Right renal cortex interstitium (tissue), 3 donors: Measurements from ENCODE around the gene GSTM3. TPM values are rescaled to one million over a fixed set of nuclear protein-coding genes. Genes with fewer than 3 reads are reported as not detected.
"Not testable (repeated sequence)": the region's sequence is repeated elsewhere in the genome, so short reads cannot be mapped to it uniquely, and the experiment has no call there.

Experiments
- DNase-seq, 3 donors: peaks; one replicate each; pipeline ENCODE4 v3.0.0-alpha.2; 2013; ENCODE audit warnings: low read depth in 3 of 3, low spot score in 2 of 3
- polyA plus RNA-seq, 3 donors: library from polyadenylated mRNA; unstranded; fragments of 120-200 nt; gene quantifications; one replicate each; pipeline ENCODE4 v1.2.1, GENCODE V29; 2013; ENCODE audit not compliant: insufficient read length in 3 of 3

The GSTM3 gene
- polyA plus RNA-seq, 3 donors, result 227 to 298 (median 295) TPM

GRCh38 chr1:109708949-109709348, 31.9 kb downstream of the GSTM3 start:
- not testable (repeated sequence) for DNase-seq

- DNase-seq, result no peak
Observed at GRCh38 chr1:109705411-109705810, 35.4 kb downstream of the GSTM3 start.

GRCh38 chr1:109704173-109704572, 36.7 kb downstream of the GSTM3 start:
- DNase-seq, result no peak

GRCh38 chr1:109702940-109703339, 37.9 kb downstream of the GSTM3 start:
- DNase-seq, result not testable (repeated sequence)

- DNase-seq, result not testable (repeated sequence)
Observed at GRCh38 chr1:109697861-109698260, 43.0 kb downstream of the GSTM3 start.

- no peak for DNase-seq
Observed at GRCh38 chr1:109697066-109697465, 43.8 kb downstream of the GSTM3 start.

- not testable (repeated sequence) for DNase-seq
Observed at GRCh38 chr1:109695138-109695537, 45.7 kb downstream of the GSTM3 start.

GRCh38 chr1:109694400-109694799, 46.4 kb downstream of the GSTM3 start:
- DNase-seq, result not testable (repeated sequence)

GRCh38 chr1:109691759-109692158, 49.1 kb downstream of the GSTM3 start:
- DNase-seq, result no peak

GRCh38 chr1:109689844-109690405, 50.9 kb downstream of the GSTM3 start:
- no peak for DNase-seq

GRCh38 chr1:109687641-109688499, 53.0 kb downstream of the GSTM3 start, which contains the start of gene GSTM1:
Gene GSTM1 (plus strand): TSS chr1:109687817. CDS start chr1:109687874, 57 bp downstream.
- DNase-seq, result no peak

GRCh38 chr1:109687109-109687508, 53.7 kb downstream of the GSTM3 start:
- DNase-seq, result not testable (repeated sequence)

- not testable (repeated sequence) for DNase-seq
Observed at GRCh38 chr1:109685890-109686289, 54.9 kb downstream of the GSTM3 start.

- DNase-seq, result not testable (repeated sequence)
Observed at GRCh38 chr1:109685399-109685798, 55.4 kb downstream of the GSTM3 start.

- DNase-seq, result not testable (repeated sequence)
Observed at GRCh38 chr1:109684777-109685176, 56.1 kb downstream of the GSTM3 start.

Other genes starting within 250 kb of the GSTM3 start
- 10 to 100 TPM in 1 of 3 donors, 1 to 10 TPM in 2; 9.0 to 10.2 (median 9.8) TPM for gene CYB561D1, start 246.9 kb downstream of the GSTM3 start, polyA plus RNA-seq
- gene AMIGO1, start 231.3 kb downstream of the GSTM3 start, polyA plus RNA-seq, result 10 to 100 TPM in 1 of 3 donors, 1 to 10 TPM in 2; 7.8 to 10.5 (median 8.8) TPM
- 1 to 10 TPM in 2 of 3 donors, under 1 TPM in 1; 0.87 to 1.2 (median 1.1) TPM for gene GPR61, start 201.2 kb downstream of the GSTM3 start, polyA plus RNA-seq
- 10 to 100 TPM; 12.5 to 13.8 (median 13.5) TPM for gene GNAI3, start 192.4 kb downstream of the GSTM3 start, polyA plus RNA-seq
- not detected for gene GNAT2, start 121.4 kb downstream of the GSTM3 start, polyA plus RNA-seq
- 10 to 100 TPM; 39.9 to 44.7 (median 40.8) TPM for gene AMPD2, start 121.2 kb downstream of the GSTM3 start, polyA plus RNA-seq
- 10 to 100 TPM; 57.7 to 69.9 (median 61.7) TPM for gene GSTM4, start 84.9 kb downstream of the GSTM3 start, polyA plus RNA-seq
- 100 to 1,000 TPM; 150 to 219 (median 178) TPM for gene GSTM2, start 73.0 kb downstream of the GSTM3 start, polyA plus RNA-seq
- gene GSTM1, start 53.2 kb downstream of the GSTM3 start, polyA plus RNA-seq, result 100 to 1,000 TPM in 1 of 3 donors, 1 to 10 TPM in 2; 3.2 to 118 (median 3.3) TPM
- 10 to 100 TPM; 29.0 to 60.4 (median 38.6) TPM for gene GSTM5, start 28.8 kb downstream of the GSTM3 start, polyA plus RNA-seq
- gene EPS8L3, start 22.9 kb upstream of the GSTM3 start, polyA plus RNA-seq, result under 1 TPM; 0.12 to 0.56 (median 0.28) TPM
- 1 to 10 TPM; 6.8 to 8.1 (median 7.9) TPM for gene CSF1, start 169.8 kb upstream of the GSTM3 start, polyA plus RNA-seq
- 100 to 1,000 TPM; 120 to 126 (median 126) TPM for gene AHCYL1, start 243.7 kb upstream of the GSTM3 start, polyA plus RNA-seq